GM23338 (cell line): ENCODE results near the gene ADAM17.

Experiments
- CREB1 ChIP-seq: fragments of 250-450 bp; sonication (Bioruptor Pico); IDR thresholded peaks from 2 replicates; pipeline ENCODE4 v1.5.0; 2020; ENCODE audit warnings: low read depth, mild to moderate bottlenecking, moderate library complexity
- CTCF ChIP-seq, 2 experiments: fragments of 200-600 bp in 1 of 2; sonication (generic) in 1 of 2; conservative IDR thresholded peaks; 2 replicates each; pipeline versions ENCODE4 v1.5.1 to v1.6.1; 2016 to 2017; ENCODE audit warnings: antibody characterized with exemption in 2 of 2, low read depth in 2 of 2, mild to moderate bottlenecking in 2 of 2, moderate library complexity in 1 of 2
- EZH2phosphoT487 ChIP-seq: fragments of 200-600 bp; sonication (generic); IDR thresholded peaks from one replicate; pipeline ENCODE4 v1.8.1; 2018; ENCODE audit warnings: antibody characterized with exemption; ENCODE audit not compliant: unreplicated experiment
- JUNB ChIP-seq: IDR thresholded peaks from one replicate; pipeline ENCODE4 v1.6.1; 2016; ENCODE audit warnings: antibody characterized with exemption; ENCODE audit not compliant: unreplicated experiment
- POLR2AphosphoS5 ChIP-seq: IDR thresholded peaks from 2 replicates; pipeline ENCODE4 v1.6.1; 2016; ENCODE audit warnings: antibody characterized with exemption, low read depth
- REST ChIP-seq: IDR thresholded peaks from one replicate; pipeline ENCODE4 v1.6.1; 2018; ENCODE audit warnings: antibody characterized with exemption; ENCODE audit not compliant: unreplicated experiment
- ZNF331 ChIP-seq: fragments of 250-450 bp; sonication (Bioruptor Pico); IDR thresholded peaks from 2 replicates; pipeline ENCODE4 v1.5.0; 2020; ENCODE audit warnings: low read depth, mild to moderate bottlenecking, moderate library complexity

GRCh38 chr2:9451231-9451630, 104.4 kb downstream of the ADAM17 start:
- TF ChIP-seq CTCF (conservative IDR thresholded peaks at IDR 0.05; ENCODE audit: low read depth in 2 of 2) (no peak), JUNB (no peak), ZNF331 (no peak), REST (no peak), POLR2AphosphoS5 (no peak), CREB1 (CRISPR knock-in tag) (no peak), EZH2phosphoT487 (no peak)
